GM18907 (cell line): ENCODE data around the gene C3.

Experiments
- ATAC-seq: cut with Tn5 transposase; IDR thresholded peaks from one replicate; pipeline ENCODE4 v1.9.1; 2021; ENCODE audit warnings: mild to moderate bottlenecking, moderate library complexity; ENCODE audit not compliant: unreplicated experiment

C3 gene

GRCh38 chr19:6745965-6746364, 25.5 kb upstream of the C3 start:
- ATAC-seq: no peak

DNA sequence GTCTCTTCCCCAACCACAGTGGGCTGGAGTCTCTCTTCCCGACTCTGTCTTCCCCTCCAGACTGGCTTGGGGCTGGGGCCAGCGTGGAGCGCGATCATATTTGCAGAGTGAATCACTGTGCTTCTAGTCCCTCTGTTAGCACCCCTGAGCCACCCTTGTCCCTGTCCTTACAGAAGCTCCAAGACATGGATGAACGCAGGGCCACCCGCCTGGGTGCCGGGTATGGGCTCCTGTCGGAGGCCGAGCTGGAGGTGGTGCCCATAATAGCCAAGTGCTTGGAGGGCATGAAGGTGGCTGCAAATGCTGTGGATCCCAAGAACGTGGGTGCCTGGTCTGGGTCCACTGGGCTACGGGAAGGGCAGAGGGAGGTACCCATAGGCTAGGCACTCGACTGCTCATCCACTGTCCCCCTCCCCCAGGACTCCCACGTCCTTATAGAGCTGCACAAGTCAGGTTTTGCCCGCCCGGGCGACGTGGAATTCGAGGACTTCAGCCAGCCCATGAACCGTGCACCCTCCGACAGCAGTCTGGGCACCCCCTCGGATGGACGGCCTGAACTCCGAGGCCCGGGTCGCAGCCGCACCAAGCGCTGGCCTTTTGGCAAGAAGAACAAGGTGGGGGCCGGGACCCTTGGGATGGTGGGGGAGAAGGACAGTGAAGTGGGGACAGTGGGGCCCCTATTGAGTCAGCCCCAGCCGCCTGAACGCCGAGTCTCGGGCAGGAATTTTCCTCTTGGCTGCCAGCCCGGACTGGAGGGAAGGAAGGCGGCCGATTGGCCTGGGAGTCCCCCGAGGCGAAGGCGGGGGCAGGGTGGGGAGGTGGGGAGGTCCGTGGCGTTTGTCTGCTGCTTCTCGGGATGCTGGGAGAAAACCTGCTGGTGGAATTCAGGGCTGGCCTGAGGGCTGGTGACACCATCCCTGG, 24.2 kb upstream of the C3 start:
- ATAC-seq: no peak

DNA sequence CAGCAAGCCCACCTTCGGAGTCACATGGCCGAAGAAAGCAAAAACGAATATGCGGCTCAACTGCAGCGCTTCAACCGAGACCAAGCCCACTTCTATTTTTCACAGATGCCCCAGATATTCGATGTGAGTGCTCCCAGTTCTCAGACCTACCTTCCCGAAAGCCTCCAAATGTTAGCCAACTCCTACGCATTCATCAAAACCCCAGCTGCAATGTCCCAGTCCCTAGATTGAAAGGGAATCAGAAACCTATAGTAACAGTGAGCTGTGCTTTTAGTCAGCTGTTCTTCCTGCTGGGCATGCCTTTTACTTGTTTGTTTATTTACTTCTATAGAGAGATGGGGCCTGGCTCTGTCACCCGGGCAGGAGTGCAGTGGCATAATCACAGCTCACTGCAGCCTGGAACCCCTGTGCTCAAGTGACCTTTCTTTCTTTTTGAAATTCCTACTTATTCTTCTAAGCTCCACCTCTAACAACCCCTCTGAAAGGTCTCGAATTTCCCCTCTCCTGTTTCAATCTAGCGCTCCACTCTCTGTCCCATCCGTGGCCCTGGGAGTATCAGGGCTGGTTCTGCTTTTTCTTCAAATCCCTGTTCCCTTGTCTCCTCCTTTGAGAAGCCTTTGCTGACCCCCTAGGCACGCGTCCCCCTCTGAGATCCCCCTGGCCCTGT, 23.4 kb upstream of the C3 start:
- no peak for ATAC-seq

- ATAC-seq: no peak
Observed at GRCh38 chr19:6743066-6743465, 22.6 kb upstream of the C3 start.

DNA sequence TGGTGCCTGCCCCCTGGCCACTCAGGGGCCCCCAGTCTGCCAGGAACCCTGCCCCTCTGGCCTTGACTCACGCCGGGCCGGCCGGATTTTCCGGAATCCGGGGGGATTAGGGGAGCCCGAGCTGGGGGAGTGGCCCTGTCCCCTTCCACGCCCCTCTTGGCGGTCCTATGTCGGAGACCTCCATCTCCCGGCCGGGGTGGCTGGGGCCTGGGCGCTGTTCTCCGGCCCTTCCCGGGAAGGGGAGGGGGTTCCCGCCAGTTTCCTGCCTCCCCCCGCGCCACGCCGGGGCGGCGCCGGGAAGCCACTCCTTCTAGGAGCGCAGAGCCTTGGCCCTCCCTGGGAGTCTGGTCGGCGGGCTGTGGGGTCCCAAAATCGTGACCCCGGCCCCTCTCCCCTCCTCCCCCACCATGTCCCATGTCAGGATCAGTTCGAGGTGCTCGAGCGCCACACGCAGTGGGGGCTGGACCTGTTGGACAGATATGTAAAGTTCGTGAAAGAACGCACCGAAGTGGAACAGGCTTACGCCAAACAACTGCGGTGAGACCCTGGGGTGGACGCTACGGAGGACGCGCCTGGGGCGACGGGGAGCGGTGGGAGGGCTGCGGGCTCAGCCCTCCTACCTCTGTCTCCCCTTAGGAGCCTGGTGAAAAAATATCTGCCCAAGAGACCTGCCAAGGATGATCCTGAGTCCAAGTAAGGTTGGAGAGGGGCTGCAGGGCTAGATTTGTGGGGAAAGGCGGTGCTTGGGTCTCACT, 20.3 kb upstream of the C3 start:
- ATAC-seq: no peak

DNA sequence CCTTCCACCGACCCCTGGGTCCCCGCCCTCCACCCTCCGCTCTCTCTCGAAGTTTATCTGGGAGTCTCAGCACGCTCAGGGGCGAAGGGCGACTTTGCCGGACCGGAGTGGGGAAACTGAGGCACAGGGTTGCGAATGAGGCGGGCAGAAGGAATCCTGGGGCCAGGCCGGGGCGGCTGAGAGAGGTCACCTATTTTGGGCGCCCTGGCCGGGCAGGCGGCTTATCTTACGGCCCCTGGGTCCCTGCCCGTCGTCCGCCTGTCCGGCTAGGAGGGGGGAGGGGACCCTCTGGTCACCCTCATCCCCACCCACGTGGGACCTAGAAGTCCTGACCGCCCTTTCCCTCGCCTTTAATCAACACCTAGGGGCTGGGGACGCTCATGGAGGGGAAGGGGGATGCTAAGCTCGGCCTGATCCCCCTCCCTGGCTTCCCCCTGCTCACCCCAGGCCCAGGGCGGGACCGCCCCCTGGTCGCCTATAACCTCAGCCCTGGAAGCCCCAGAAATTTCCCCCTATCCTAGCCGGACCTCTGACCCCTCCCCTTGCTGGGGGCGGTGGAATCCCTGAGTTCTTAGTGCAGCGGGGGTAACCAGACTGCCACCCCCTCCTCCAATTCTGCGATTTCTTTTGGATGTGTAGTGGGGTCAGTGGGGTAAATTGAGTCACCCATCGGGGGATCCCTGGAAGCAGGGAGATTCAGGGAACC, 19.6 kb upstream of the C3 start:
- ATAC-seq: no peak

- no peak for ATAC-seq
Observed at GRCh38 chr19:6739390-6739882, 19.0 kb upstream of the C3 start, which contains the start of gene TRIP10. TSS of gene TRIP10 (plus strand) at chr19:6739680. CDS start at chr19:6739762, 82 bp downstream.

- no peak for ATAC-seq
Observed at GRCh38 chr19:6738787-6739389, 18.4 kb upstream of the C3 start.

GRCh38 chr19:6737873-6738786, 17.7 kb upstream of the C3 start:
- ATAC-seq: peak; percentile 3

GRCh38 chr19:6737284-6737872, 16.9 kb upstream of the C3 start, which contains the start of gene GPR108:
TSS of gene GPR108 (minus strand) at chr19:6737580. CDS start at chr19:6737576, 4 bp downstream.
- ATAC-seq: peak; percentile 62

GRCh38 chr19:6736917-6737283, 16.4 kb upstream of the C3 start:
- no peak for ATAC-seq

DNA sequence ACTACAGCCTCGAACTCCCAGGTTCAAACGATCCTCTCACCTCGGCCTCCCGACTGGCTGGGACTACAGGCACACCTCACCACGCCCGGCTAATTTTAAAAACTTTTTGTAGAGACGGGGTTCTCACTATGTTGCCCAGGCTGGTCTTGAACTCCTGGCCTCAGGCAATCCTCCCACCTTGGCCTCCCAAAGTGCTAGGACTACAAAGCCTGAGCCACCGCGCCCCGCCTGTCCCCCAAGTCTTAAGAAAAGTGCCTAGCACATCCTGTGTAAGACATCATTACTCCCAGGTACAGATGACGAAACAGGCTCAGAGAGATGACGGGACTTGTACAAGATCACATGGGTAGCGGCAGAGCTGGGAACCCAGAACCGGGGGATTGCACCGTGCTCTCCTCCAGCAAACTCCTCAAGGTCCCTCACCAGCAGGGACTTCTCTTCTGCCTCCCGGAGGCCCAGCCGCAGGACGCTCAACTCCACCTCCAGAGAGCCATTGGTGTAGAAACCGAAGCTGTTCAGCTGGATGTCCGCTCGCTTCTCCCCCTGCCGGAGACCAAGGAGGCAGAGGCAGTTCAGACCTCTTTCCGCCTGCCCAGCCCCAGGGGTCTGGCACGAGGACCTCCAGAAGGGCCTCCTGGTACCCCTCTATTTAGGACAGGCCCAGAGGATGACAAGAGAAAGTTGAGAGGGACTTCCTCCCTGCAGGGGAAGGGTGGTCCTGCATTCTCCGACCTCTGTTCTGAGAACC, 15.9 kb upstream of the C3 start:
- peak; percentile 21 for ATAC-seq

GRCh38 chr19:6735181-6735911, 14.9 kb upstream of the C3 start:
- no peak for ATAC-seq

GRCh38 chr19:6734096-6734696, 13.7 kb upstream of the C3 start:
- ATAC-seq: no peak

- ATAC-seq: no peak
Observed at GRCh38 chr19:6733338-6734095, 13.1 kb upstream of the C3 start.

DNA sequence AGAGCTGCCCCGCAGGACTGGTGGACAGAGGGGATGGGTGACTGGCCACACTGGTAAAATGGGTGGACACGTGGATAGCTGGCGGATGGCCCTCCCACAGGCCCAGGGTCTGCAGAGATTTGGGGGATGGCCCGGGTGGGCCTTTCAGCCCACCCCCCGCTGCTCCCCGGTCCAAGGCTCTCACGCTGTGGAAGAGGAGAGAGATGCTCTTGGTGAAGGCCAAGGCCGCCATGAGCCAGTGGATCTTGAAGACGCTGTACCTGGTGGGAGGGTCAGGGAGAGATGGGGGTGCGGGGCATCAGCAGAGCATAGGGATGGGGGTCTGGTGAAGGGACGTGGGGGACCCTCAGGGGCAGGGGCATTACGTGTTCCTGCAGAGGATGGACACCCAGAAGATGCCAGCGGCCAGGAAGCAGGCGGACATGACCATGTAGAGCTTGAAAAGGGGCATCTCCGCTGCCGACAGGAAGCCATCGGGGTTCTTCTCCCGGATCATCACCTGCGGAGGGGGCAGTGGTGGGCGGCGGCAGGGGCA, 12.4 kb upstream of the C3 start:
- ATAC-seq: no peak
